Thyroid gland (tissue), 4 donors: ENCODE data around the gene OBSL1. TPM values are rescaled to one million over a fixed set of nuclear protein-coding genes. Genes with fewer than 3 reads are reported as not detected.

Experiments
- DNase-seq, 2 donors: peaks; one replicate each; pipeline ENCODE4 v3.0.0-alpha.2; 2019
- H3K27ac ChIP-seq, 3 donors: fragments of 200-600 bp; sonication (generic); 1 replicate in 2 of 3; 2 replicates in 1 of 3; pipeline ENCODE4 v1.5.1; 2016 to 2019; ENCODE audit warnings: mild to moderate bottlenecking in 1 of 3, moderate library complexity in 1 of 3
- H3K27me3 ChIP-seq: fragments of 200-600 bp; sonication (generic); one replicate; pipeline ENCODE4 v1.5.1; 2019
- H3K36me3 ChIP-seq, 2 donors: fragments of 200-600 bp; sonication (generic); one replicate each; pipeline ENCODE4 v1.5.1; 2016 to 2019
- H3K4me1 ChIP-seq, 2 donors: fragments of 200-600 bp; sonication (generic); one replicate each; pipeline ENCODE4 v1.5.1; 2017 to 2019
- H3K4me3 ChIP-seq, 3 donors: fragments of 200-600 bp; sonication (generic); replicated peaks in 1 of 3; 1 replicate in 2 of 3; 2 replicates in 1 of 3; pipeline ENCODE4 v1.5.1; 2016; ENCODE audit warnings: mild to moderate bottlenecking in 1 of 3
- H3K9me3 ChIP-seq: fragments of 200-600 bp; sonication (generic); one replicate; pipeline ENCODE4 v1.5.1; 2017
- CTCF ChIP-seq, 6 experiments: fragments of 200-600 bp in 3 of 6; fragments of 450-650 bp in 3 of 6; sonication (generic) in 3 of 6; IDR thresholded peaks; one replicate each; pipeline ENCODE4 v1.5.1; 2016 to 2019; ENCODE audit warnings: antibody characterized with exemption in 6 of 6, mild to moderate bottlenecking in 2 of 6, inconsistent platforms in 1 of 6, moderate library complexity in 1 of 6
- POLR2A ChIP-seq, 2 donors: fragments of 450-650 bp; IDR thresholded peaks; one replicate each; pipeline ENCODE4 v1.6.1; 2017; ENCODE audit warnings: antibody characterized with exemption in 2 of 2, mild to moderate bottlenecking in 2 of 2, moderate library complexity in 1 of 2
- WGBS, 2 donors: methylation state at CpG; one replicate each; pipeline ENCODE4 v1.1.5; 2017; 5-methylcytosine and 5-hydroxymethylcytosine counted together
- intact Hi-C: fragments of 100-400 bp; cut with DNase I; formaldehyde crosslinking; loops from one replicate; pipeline ENCODE4 v1.15.1; 2023
- total RNA-seq, 4 donors: library from RNA; depleted of rRNA; stranded (reverse); fragments of >200 nt; gene quantifications; one replicate each; pipeline ENCODE4 v1.2.3, GENCODE V29; 2016

OBSL1 gene
- total RNA-seq, 4 donors from 2014 or later = 142 to 200 (median 170) TPM

- Histone ChIP-seq H3K27ac (no peak overlapping the region), H3K27me3 (peaks cover 18% of the 10 kb centered on the region), H3K9me3 (no peaks in the 10 kb centered on the region), H3K36me3 (no peaks in the 10 kb centered on the region), H3K4me1 (peaks cover 10 to 16% of the 10 kb centered on the region in 2 donors), H3K4me3 (no peak overlapping the region)
- WGBS, 2 donors = 52 to 54% methylated on average over 10 of the region's 11 CpGs
- no peak for DNase-seq
- TF ChIP-seq POLR2A (IDR thresholded peaks at IDR 0.05) = no peak
- TF ChIP-seq CTCF (IDR thresholded peaks at IDR 0.05) = no peak
- intact Hi-C loops = loop anchor here (5.0 kb wide), 2 partner anchors 34 to 49 kb away; no protein-coding TSS in a partner anchor
Measured at GRCh38 chr2:219526320-219527075, 44.8 kb downstream of the OBSL1 start.

GRCh38 chr2:219525533-219526232 is 45.7 kb downstream of the OBSL1 start:
- H3K27ac ChIP-seq = no peak overlapping the region
- H3K36me3 ChIP-seq = no peaks in the 10 kb centered on the region
- 60 to 61% methylated on average over 9 of the region's 9 CpGs for WGBS, 2 donors
- intact Hi-C loops = loop anchor here (5.0 kb wide), 2 partner anchors 33 to 48 kb away; no protein-coding TSS in a partner anchor
- no peak for DNase-seq
- H3K27me3 ChIP-seq = peaks cover 18% of the 10 kb centered on the region
- TF ChIP-seq POLR2A (IDR thresholded peaks at IDR 0.05) (no peak), CTCF (IDR thresholded peaks at IDR 0.05) (no peak)
- H3K9me3 ChIP-seq = no peaks in the 10 kb centered on the region
- H3K4me3 ChIP-seq = no peak overlapping the region
- peaks cover 10 to 16% of the 10 kb centered on the region in 2 donors for H3K4me1 ChIP-seq

- Histone ChIP-seq H3K36me3 (no peaks in the 10 kb centered on the region), H3K4me1 (peaks cover 10 to 16% of the 10 kb centered on the region in 2 donors), H3K4me3 (no peak overlapping the region), H3K27ac (no peak overlapping the region), H3K9me3 (no peaks in the 10 kb centered on the region), H3K27me3 (peaks cover 18% of the 10 kb centered on the region)
- WGBS, 2 donors = 89 to 91% methylated on average over 2 of the region's 2 CpGs
- intact Hi-C loops = loop anchor here (5.0 kb wide), 2 partner anchors 33 to 48 kb away; no protein-coding TSS in a partner anchor
- DNase-seq = no peak
- TF ChIP-seq CTCF (IDR thresholded peaks at IDR 0.05) = no peak
- TF ChIP-seq POLR2A (IDR thresholded peaks at IDR 0.05) = no peak
Measured at GRCh38 chr2:219524817-219525216, 46.5 kb downstream of the OBSL1 start.

GRCh38 chr2:219523031-219523671 is 48.2 kb downstream of the OBSL1 start:
- peaks cover 18% of the 10 kb centered on the region for H3K27me3 ChIP-seq
- 15 to 27% methylated on average over 19 to 24 of the region's 24 CpGs for WGBS, 2 donors
- peaks cover 10 to 16% of the 10 kb centered on the region in 2 donors for H3K4me1 ChIP-seq
- H3K27ac ChIP-seq = no peak overlapping the region
- H3K4me3 ChIP-seq = no peak overlapping the region
- H3K36me3 ChIP-seq = no peaks in the 10 kb centered on the region
- H3K9me3 ChIP-seq = no peaks in the 10 kb centered on the region
- TF ChIP-seq POLR2A (IDR thresholded peaks at IDR 0.05) (no peak), CTCF (IDR thresholded peaks at IDR 0.05) (no peak)
- no peak for DNase-seq
- intact Hi-C loops = no loop called here
